ENCODE results near the gene MUC5AC. TPM values are rescaled to one million over a fixed set of nuclear protein-coding genes. Genes with fewer than 3 reads are reported as not detected.

The MUC5AC gene
- polyA plus RNA-seq, 1 donor (not counting 4 experiments of a cell fraction or from before 2014, with no cell fraction given) = not detected

GRCh38 chr11:1129611-1130160 is 28.1 kb upstream of the MUC5AC start:
- Histone ChIP-seq H3K4me3 (ENCODE audit: control insufficient read depth in 2 of 3, extremely low read depth in 1 of 3, insufficient read depth in 2 of 3, low read depth in 1 of 3, low read length in 3 of 3) (no peak overlapping the region), H3K4me1 (ENCODE audit: control insufficient read depth, extremely low read depth, insufficient read depth, low read length) (no peaks in the 10 kb centered on the region), H3K27ac (ENCODE audit: control insufficient read depth, insufficient read depth, low read length) (no peak overlapping the region), H3K9ac (ENCODE audit: control insufficient read depth, extremely low read depth, insufficient read depth, low read length) (no peak overlapping the region), H3K79me2 (ENCODE audit: control insufficient read depth, insufficient read depth, low read length) (no peaks in the 10 kb centered on the region), H2AFZ (ENCODE audit: control insufficient read depth, low read length) (no peak overlapping the region), H3K27me3 (ENCODE audit: control insufficient read depth, extremely low read depth, insufficient read depth, low read length) (peaks cover 17% of the 10 kb centered on the region), H4K20me1 (ENCODE audit: control insufficient read depth, extremely low read depth, insufficient read depth, low read length) (no peaks in the 10 kb centered on the region), H3K9me1 (ENCODE audit: control insufficient read depth, extremely low read depth, insufficient read depth, low read length) (no peaks in the 10 kb centered on the region), H3K36me3 (ENCODE audit: control insufficient read depth in 2 of 2, extremely low read depth in 1 of 2, insufficient read depth in 2 of 2, low read length in 2 of 2) (no peaks in the 10 kb centered on the region), H3K9me3 (ENCODE audit: control insufficient read depth, low read depth, low read length) (no peaks in the 10 kb centered on the region), H3K4me2 (ENCODE audit: control insufficient read depth, extremely low read depth, insufficient read depth, low read depth, low read length) (no peak overlapping the region)
- FAIRE-seq (no peak), DNase-seq (ENCODE audit: low read depth, low spot score) (no peak)
- dilution Hi-C loops (cut with MboI; ENCODE audit: extremely low pct_ligation_motif_present, low sequenced_read_pairs) = no loop called here
- TF ChIP-seq CTCF (optimal IDR thresholded peaks at IDR 0.05 in 1 of 3, IDR thresholded peaks at IDR 0.05 in 1 of 3, conservative IDR thresholded peaks at IDR 0.05 in 1 of 3; ENCODE audit: extremely low read depth in 1 of 3, insufficient read depth in 2 of 3, low read length in 3 of 3) = no peak

- no peaks in the 10 kb centered on the region for H3K36me3 ChIP-seq (ENCODE audit: control insufficient read depth in 2 of 2, extremely low read depth in 1 of 2, insufficient read depth in 2 of 2, low read length in 2 of 2)
- FAIRE-seq = no peak
- no peaks in the 10 kb centered on the region for H3K79me2 ChIP-seq (ENCODE audit: control insufficient read depth, insufficient read depth, low read length)
- H3K9me1 ChIP-seq (ENCODE audit: control insufficient read depth, extremely low read depth, insufficient read depth, low read length) = no peaks in the 10 kb centered on the region
- no peaks in the 10 kb centered on the region for H3K9me3 ChIP-seq (ENCODE audit: control insufficient read depth, low read depth, low read length)
- peaks cover 17% of the 10 kb centered on the region for H3K27me3 ChIP-seq (ENCODE audit: control insufficient read depth, extremely low read depth, insufficient read depth, low read length)
- H4K20me1 ChIP-seq (ENCODE audit: control insufficient read depth, extremely low read depth, insufficient read depth, low read length) = no peaks in the 10 kb centered on the region
- H3K9ac ChIP-seq (ENCODE audit: control insufficient read depth, extremely low read depth, insufficient read depth, low read length) = no peak overlapping the region
- no peaks in the 10 kb centered on the region for H3K4me1 ChIP-seq (ENCODE audit: control insufficient read depth, extremely low read depth, insufficient read depth, low read length)
- DNase-seq (ENCODE audit: low read depth, low spot score) = no peak
- no peak overlapping the region for H3K27ac ChIP-seq (ENCODE audit: control insufficient read depth, insufficient read depth, low read length)
- no peak overlapping the region for H2AFZ ChIP-seq (ENCODE audit: control insufficient read depth, low read length)
- dilution Hi-C loops (cut with MboI; ENCODE audit: extremely low pct_ligation_motif_present, low sequenced_read_pairs) = no loop called here
- no peak overlapping the region for H3K4me3 ChIP-seq (ENCODE audit: control insufficient read depth in 2 of 3, extremely low read depth in 1 of 3, insufficient read depth in 2 of 3, low read depth in 1 of 3, low read length in 3 of 3)
- TF ChIP-seq EZH2 (IDR thresholded peaks at IDR 0.05; ENCODE audit: low read length) (no peak), CTCF (optimal IDR thresholded peaks at IDR 0.05 in 1 of 3, IDR thresholded peaks at IDR 0.05 in 1 of 3, conservative IDR thresholded peaks at IDR 0.05 in 1 of 3; ENCODE audit: extremely low read depth in 1 of 3, insufficient read depth in 2 of 3, low read length in 3 of 3) (no peak)
- H3K4me2 ChIP-seq (ENCODE audit: control insufficient read depth, extremely low read depth, insufficient read depth, low read depth, low read length) = no peak overlapping the region
These were observed 27.3 kb upstream of the MUC5AC start for GRCh38 chr11:1130276-1131032.
